SKM-1 treated with dmso at 0.1 percent for 144 hours (cell line): ENCODE measurements around the gene IL1A.
A peak's percentile ranks its signal among the peaks of the same experiment; 100 is the strongest.

ENCODE experiments used
- DNase-seq: peaks from one replicate; lab custom pipeline; 2025; ENCODE audit not compliant: unreplicated experiment; lab: John Stamatoyannopoulos, UW

IL1A gene

DNA sequence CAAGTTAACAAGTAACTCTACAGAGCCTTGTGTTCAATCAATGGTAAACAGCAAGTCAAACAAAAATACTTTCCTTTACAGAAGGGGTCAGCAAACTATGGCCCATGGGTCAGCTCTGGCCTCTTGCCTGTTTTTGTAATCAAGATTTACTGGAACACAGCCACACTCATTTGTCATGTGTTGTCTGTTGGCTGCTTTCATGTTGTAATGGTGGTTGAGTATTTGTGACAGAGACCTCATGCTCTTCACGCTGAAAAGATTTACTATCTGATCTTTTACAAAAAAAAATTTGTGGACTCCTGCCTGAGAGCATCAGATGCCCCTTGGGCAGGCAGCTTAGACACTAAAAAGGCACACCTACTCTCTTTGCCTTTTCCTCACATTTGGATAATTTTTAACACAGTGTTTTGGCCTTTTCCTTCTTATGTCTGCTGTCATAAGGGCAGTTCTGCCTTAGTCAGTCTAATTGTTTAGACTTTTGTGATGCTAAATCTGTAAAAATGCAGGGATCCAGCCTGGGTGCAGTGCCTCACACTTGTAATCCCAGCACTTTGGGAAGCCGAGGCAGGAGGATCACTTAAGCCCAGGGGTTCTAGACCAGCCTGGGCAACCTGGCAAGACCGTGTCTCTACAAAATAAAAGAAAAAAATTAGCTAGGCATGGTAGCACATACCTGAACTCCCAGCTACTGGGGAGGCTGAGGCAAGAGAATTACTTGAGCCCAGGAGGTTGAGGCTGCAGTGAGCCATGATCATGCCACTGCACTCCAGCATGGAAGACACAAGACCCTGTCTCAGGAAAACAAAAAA, 34.0 kb upstream of the IL1A start:
- DNase-seq, result no peak

DNA sequence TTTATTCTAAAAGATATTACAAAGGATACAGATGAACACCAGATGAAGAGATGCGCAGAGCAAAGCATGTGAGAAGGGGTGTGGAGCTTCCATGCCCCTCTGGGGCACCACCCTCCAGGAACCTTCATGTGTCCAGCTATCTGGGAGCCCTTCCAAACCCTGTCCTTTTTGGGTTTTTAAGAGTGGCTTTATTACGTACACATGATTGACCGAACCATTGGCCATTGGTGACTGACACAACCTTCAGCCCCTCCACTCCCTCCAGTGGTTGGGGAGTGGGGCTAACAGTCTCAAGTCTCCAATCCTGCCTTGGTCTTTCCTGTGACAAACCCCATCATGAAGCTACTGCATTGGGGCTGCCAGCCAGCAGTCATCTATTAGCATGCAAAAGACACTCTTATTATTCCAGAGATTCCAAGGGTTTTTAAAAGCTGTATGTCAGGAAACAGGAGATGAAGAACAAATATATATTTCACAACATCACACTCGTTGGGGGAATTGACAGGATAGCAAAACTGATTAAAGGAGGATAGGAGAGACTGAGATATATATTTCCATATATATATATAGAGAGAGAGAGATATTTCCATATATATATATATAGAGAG, 32.9 kb upstream of the IL1A start:
- no peak for DNase-seq

DNA sequence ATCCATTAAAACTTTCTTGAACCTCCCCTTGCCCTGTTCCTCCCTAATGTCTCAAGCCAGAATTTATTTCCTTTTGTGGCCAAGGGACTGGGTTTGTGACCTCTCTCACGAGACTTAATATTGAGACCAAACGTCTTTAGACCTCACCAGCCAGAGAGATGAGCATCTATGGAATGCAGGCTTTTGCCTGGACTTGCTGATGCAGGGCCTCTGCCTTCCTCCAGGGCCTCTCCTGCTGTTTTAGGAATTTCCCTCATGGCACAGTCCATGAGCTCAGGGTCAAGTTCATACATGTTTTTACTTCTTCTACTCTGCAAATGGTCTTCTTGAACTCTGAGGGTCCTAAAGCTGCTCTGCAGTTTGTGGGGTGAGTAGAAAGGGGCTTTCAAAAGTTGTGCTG, 30.0 kb upstream of the IL1A start:
- DNase-seq, result no peak

DNA sequence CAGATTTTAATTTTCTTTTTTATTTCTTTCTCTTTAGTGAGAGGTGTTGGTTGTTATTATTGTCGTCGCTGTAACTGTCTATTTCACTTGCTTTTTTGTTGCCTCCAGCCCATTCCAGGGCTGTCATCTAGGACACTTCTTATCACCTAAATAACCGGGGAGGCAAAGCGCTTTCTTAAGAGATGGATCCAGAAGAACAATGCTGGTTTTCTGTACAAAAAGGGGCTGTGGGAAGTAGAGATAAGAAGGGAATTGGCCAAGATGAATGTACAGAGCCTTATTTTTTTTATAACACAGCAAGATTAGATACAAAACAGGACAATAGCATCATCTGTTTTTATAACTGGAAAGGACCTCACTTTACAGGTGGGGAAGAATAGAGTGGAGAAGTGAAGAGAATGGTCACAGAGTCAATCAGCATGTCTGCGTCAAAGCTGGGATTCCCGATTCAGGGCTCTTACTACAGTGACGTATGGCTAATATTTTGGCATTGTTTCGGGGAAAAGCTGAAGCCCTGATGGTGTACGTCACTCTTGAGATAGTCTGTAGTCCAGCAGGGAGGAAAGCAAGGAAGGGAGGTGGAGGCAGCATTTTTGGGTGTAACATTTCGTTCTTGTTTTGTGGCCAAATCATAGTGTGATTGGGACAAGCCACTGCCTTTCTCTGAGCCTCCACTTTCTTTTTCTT, 29.1 kb upstream of the IL1A start:
- no peak for DNase-seq

DNA sequence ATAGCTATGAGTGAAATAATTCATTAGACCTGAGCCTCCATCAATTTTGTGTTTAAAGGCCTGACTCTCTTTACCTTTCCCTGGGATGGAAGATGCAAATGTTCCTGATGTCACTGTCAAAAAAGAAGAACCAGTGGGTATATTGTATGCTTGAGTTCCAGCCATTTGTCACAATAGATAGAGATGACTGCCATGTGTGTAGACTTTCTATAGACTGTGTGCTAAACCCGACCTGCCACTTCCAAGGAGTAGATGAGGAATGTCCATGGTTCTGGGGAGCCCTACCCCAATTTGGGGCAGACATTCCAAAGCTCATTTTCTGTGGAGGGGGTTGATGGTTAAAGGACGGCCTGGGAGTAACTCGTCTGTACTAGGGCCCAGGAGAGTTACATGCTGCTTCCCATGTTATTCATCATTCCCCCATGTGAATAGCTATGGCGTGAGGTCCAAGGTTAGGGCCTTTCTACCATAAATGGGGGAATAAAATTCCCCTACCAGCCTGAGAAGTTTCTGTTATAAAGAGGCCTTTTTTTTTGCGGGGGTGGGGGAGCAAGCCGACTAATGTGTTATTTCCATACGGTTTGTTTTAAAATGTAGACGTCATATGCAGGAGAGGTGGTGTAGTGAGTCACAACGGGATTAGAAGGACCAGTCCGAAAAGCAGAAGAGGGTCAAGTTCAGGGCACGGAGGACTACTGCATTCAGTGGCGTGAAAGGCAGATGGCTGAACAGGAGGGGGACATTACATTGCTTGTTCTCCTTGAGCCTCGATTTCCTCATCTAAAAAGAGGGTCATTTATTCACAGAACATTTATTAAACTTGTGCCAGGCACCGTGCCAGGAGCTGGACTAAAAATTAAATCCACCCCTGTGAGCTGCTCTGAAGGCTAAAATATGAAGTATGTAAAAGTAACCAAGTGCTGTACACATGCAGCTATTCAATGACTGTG, 28.3 kb upstream of the IL1A start:
- no peak for DNase-seq

DNA sequence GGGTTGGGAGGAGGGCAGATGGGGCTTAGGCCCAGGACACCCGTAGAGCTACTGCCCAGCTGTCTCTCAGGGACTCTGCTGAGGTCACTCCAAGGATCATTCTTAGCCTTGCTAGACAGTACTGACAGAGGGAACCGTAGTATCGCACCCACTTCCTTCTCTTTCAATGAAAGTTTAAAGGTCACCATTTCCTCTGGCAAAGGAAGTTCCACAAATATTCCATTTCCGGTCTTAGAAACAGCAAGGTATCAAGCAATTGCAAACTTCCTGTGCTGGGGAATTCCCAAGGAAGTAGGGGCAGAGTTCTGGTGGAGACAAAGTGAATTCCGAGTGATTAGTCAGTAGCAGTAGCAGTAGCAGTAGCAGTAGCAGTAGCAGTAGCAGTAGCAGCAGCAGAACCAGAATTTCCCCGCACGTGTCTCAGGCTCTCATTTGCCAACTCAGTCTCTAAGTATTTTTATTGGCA, 27.6 kb upstream of the IL1A start:
- DNase-seq, result peak; percentile 6

DNA sequence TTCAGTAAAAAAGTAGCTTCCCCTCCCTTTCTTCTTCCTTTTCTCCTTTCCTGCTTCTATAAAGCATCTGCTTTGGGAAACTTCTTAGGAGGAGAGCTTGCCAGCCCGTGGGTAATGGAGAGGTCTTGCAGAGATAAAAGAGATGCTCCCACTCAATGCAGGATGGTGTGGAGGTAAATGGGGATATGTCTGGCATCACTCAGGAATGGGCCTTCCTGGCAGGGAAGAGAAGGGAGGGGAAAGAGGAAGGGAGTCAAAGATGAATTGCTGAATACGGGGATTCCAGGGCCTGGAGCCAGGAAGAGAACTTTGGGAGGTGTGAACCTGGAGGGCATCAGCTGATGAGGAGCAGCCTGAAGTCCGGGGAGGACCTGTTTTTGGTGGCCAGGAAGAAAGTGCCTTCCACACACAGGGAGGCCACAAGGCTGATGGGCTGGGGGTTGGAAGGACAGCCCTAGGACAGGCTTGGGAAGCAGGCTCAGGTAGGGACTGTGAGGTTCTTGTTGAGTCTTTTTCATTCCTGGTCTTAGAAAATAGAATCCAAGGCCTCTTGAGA, 27.1 kb upstream of the IL1A start:
- no peak for DNase-seq

DNA sequence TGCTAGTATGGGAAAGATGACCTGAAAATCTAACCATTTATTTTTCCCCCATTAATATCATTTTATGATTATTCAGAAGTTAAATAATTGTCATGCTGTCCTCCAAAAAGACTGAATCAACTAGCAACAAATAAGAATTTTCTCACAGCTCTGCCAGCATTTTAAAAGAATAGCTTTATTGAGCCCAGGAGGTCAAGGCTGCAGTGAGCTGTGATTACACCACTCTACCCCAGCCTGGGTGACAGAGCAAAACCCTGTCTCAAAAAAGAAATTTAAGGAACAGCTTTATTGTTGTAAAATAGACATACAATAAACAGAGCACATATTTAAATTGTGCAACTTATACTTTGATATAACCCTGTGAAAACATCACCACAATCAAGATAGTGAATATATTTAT, 24.8 kb upstream of the IL1A start:
- no peak for DNase-seq

DNA sequence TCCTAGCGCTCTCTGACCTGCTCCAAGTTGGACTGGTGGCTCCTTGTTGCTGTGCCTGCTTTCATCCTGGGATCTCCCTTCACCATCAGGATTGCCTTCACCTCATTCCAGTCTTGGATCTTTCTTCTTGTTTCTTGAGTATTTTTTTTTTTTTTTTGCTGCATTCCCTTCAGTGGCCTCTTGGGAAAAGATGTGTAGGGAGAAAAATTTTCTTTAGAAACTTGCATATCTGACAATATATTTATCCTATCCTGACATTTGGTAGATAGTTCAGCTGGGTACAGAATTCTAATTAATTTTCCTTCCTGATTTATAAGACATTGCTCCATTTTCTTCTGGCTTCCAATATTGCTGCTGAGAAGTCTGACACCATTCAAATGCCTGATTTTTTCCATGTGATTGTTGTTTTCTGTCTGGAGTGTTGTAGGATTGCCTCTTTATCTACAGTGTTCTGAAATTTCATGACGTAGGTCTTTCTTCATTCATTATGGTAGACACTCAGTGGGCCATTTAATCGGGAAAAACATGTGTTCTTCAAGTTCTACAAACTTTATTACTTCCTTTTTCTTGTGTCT, 23.0 kb upstream of the IL1A start:
- DNase-seq, result no peak

DNA sequence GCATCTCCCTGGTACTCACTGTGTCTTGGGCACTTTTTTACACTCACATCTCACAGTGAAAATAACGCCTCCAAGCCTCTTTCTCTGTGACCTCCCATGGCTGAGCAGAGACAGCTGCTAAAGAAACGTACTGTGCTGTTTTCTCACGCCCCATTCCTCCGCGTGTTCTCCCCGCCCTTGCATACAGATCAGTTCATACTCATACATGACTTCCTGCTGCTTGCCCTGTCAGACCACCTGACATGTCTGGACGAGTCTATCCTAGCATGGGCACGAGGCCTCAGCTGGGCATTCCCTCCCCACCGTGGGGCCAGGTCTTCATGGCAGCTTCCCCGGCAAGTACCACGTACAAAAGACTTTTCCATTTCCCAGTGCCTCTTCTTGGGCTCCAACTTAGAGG, 21.2 kb upstream of the IL1A start:
- no peak for DNase-seq

DNA sequence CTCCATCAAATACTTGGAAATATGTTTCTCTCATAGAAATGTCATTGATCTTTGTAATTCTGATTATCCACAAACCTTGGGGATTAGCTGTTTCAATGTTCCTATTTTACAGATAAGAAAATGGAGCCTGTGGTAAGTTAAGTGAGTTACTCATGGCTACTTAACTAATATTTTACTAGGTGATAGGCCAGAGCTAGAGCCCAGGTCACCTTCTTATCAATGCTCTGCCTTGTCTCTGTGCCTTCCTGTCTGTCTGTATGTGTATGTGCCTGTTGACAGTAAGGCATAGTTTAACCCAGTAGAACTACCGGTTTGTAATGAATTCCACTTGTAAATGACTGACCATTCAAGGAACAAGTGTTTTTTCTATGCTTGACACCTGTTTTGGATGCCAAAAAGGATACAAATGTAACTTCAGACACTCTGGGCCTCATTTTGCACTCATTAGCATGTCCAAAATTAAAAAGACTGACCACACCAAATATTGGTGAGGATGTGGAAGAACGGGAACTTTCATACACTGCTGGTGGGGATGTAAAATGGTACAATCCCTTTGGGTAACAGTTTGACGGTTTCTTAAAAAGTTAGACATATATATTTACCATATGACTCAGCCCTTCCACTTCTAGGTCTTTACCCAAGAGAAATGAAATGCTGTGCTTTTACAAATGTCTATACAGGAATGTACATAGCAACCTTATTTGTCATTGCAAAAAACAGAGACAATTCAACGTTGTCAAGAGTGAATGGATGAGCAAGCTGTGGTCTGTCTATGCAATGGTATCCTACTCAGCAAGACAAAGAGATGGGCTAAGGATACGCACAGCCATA, 19.6 kb upstream of the IL1A start:
- no peak for DNase-seq

DNA sequence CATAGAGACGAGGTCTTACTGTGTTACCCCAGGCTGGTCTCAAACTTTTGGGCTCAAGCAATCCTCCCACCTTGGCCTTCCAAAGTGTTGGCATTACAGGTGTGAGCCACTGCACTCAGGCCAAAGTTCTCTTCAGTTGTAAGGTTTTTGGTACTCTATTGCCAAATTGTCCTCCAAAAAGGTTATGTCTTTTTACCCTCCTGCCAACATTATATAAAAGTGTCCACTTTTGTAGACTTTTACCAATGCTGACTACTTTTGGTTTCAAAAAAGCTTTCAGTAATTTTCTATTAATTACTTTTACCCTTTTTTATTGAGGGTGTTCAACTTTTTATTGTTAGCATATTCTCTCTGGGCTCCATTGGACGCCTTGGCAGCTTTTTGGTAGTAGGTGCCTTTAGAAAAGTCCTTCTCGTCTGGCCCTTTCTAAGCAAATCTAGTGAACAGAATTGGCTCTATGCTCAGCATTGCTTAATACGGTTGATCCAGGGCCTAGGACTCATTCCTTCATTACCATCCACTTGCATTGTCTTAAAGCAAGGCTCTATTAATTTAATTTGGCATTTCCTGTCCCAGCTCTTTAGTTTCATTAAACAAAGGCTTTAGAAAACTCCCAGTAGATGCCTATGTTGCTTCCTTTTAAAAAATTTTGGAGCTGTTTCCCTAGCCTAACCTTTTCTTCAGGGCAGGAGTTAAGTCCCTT, 16.7 kb upstream of the IL1A start:
- no peak for DNase-seq

DNA sequence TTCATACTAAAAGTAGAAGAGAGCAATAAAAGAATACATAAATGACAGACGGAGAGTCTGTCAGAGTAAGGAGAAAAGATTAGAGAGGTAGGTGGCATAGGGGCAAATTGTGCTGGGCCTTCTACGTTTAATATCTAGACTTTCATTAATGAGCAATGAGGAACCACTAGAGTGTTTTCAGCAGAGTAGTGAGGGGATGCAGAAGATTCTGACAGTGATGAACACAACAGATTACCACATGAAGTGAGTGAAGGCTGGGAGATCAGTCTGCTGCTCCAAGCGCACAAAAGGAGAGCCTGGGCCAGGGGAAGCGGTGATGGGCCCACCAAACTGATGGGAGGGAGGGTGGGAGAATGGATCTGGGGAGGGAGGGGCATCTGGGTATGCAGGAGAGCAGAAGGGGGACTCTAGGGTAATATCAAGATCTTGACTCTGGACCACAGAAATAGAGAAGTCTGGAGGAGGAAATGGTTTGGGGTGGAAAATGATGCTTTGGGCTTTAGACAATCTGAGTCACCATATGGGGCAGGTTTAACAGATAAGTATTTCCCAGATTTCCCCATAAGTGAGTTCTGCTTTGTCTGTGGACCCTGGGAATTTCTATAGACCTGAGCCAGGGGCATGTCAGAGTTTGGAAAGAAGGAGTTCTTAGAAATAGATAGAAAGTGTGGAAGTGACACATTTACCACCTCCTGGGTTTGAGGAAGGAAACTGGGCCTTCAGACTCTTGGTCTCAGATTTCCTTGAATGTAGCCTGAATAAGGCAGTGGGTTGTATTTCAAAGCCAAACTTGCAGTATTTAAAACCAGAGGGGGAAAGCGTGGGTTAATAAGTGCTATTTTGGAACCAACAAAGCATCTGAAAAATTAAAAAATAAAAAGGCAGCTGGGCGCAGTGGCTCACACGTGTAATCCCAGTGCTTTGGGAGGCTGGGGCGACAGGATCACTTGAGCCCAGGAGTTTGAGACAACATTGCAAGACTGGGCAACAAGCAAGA, 15.0 kb upstream of the IL1A start:
- peak; percentile 73 for DNase-seq

DNA sequence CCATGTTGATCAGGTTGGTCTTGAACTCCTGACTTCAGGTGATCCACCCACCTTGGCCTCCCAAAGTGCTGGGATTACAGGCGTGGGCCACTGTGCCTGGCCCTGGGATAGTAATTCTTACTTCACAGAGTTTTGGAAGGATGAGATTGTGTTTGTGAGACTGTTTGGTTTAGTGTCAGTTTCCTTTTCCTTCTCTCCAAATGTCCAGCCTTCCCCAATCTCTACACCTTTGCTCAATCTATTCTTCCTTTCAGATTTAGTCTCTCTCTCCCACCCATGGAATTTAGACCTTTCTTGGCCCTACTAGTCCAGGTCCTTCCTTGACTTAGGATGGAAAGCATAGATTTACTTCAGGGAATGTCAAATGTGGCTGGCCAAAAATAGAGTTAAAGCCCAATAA, 12.2 kb upstream of the IL1A start:
- no peak for DNase-seq

DNA sequence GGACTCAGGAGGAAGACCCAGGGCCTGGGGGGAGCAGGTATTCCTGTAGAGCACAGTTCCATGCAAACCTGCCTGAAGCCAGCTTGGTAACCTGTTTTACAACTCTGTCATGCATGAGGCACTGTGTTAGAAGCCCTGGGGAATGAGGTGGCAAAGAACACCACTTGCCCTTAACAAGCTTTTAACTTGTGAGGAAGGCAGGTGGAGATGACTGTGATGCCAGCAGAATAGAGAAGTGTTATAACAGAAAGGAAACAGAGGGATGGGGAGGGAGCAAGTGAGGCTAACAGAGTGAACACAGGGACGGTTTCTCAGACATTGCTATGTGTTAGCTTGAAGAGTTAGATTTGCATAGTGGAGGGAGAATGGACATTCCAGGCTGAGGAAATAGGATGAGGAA, 11.5 kb upstream of the IL1A start:
- DNase-seq, result peak; percentile 63

DNA sequence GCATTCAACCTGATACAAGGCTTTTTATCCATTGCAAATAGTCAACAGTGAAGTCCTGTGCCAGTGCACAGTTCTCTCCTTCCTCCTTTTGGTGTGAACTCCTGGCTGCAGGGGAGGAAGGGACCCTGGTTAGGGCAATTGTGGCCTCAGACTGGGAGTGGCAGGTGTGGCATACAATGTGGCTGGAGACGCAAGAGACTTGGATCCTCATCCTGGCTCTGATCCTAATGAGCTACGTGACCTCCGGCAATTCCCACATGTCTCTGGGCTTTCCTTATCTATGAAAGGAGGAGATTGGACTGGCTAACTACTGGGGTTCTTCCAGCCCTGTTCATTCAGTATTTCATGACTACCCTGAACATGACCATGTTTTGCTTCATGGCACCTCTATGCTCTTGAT, 10.5 kb upstream of the IL1A start:
- DNase-seq, result peak; percentile 22

DNA sequence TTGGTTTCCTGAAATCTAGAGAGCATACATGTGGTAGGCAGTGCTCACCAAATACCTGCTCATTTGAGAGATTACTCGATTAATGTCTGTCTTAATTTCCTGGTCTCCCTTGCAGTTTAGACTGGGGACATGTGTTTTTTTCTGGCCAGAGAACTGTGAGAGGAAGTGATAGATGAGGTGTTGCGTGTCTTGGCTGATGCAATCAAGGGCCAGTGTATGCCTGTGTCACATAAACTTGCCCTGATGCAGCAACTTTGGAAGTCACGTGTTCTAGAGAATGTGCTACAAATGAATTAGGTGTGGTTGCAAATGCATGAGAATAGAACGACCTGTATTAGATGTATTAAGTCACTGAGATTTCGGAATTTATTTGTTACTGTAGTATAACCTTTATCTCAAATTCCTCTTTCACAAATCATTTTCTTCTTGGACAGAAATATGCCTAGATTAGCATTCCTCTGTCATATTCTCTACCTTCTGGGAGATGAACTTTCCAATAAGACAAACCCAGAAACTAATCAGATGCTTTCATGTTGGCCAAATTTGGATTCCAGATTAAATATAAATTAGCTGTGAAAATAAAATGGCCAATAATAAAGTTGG, 9.9 kb upstream of the IL1A start:
- peak; percentile 96 for DNase-seq
